AML-193 (cell line): ENCODE results near the gene AQP2.
A peak's percentile ranks its signal among the peaks of the same experiment; 100 is the strongest.
"Not testable (repeated sequence)": the region's sequence is repeated elsewhere in the genome, so short reads cannot be mapped to it uniquely, and the experiment has no call there.

Experiments
- DNase-seq, 2 experiments: peaks; one replicate each; lab custom pipeline; 2025; lab: John Stamatoyannopoulos, UW

The AQP2 gene

DNA sequence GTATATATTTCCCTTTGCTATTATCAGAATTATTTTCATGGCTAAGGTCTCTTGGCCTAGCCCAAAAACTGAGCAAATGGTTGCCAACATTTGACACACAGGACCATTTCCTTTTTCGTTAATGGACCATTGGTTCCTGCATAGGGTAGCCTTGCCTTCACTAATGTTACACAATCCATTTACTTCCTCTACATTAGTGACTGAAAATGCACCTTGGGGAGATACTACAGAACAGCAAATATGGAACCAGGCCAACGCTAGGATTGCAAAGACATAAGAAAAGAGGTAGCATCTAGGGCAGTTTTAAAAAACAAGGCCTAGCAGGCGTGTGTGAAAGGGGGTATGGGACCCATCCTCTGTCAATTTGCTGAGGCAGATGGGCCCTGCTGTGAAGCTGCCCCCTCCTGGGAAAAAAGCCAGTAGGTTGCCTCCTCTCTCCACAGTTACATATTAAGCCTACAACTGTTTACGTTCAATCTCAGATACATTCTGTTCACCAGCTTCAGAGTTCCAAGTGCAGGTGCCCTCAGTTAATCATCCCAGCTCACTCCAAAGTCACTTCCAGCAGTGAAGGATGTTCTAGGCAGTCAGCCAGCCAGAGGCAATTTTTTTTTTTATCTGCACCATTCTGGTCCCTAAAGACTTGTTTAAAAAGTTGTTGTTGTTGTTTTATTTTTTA lies 37.2 kb downstream of the AQP2 start:
- DNase-seq: peak; percentile 70 to 76

DNA sequence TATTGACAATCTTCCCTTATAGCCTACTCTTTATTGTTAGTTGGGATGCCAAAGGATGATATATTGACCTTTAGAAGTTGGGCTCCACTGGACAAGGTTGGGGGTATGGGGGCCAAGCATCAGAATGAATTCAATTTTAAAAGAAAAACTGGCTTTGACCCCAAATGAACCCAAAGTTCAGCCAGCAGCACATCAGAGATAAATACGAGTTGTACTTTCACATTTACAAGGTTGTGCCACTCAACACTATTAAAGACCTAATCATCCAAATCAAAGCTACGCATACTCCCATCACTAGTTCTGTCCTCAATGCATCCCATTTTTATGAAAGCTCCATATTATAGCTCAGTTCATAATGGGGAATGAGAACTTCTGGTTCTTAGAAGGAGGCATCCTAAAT lies 38.9 kb downstream of the AQP2 start:
- not testable (repeated sequence) for DNase-seq

DNA sequence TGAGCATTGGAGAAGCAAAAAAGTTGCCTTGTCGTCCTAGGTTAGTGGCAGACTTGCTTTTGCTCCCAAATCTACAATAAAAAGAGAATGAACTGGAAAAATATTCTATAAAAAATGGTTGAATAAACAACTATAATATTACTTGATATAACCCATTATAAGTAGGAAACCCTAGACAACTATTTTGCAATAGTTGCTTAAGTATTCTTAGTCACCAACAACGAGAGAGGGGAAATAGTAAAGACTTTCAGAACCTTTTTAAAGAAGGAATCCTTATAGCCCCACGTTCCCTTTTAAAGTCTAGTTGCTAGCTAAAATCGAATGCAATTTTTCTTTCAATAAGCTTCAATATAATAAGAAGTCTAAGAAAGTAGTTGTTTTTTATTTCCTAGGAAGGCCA lies 39.7 kb downstream of the AQP2 start:
- DNase-seq: peak; percentile 31 to 38

DNA sequence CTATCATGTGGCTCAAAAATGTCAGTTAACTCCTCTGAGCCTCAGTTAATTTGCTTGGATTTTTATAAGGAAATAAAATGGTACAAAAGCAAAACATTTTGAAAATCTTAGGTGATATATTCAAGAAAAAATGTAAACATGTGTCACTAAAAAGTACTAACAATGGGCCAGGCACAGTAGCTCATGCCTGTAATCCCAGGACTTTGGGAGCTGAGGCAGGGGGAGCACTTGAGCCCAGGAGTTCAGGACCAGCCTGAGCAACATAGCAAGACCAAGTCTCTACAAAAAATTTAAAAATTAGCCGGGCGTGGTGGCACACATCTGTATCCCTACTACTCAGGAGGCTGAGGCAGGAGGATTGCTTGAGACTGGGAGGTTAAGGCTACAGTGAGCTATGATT lies 47.9 kb downstream of the AQP2 start:
- DNase-seq: no peak

DNA sequence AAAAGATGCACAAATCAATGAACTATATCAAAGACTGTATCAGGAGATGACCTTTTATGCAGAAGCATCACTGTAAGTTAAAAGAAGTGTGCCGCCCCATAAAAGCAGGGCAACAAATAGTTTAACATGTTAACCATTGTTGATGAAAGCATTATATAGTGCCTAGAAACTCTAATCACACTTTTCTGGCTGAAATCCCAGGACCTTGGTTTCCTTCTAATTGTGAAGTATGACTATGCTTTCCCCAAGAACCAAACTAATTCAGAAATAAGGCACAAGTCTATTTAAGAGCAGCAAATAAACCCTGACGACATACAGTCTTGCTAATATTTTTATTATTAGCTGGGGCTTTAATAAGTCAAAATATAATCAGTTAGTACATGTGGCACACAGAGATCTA lies 53.1 kb downstream of the AQP2 start:
- no peak for DNase-seq

DNA sequence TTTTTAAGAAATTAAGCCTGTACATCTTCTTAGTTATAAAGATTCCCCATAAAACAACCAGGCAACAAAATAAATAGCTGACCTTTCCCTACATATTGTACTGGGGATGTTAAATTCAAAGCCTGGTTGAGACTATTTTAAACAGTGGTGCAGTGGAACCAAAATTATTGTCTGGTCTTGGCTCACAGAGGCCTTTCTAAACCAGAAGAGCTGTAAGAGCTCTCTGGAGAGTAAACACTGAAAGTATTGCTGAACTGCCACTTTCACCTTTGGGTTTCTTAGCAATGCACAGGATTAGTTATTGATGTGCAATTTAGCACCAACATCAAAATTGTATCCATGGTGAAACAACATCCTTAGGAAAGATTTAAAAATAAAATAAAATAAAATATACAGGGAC lies 54.2 kb downstream of the AQP2 start:
- DNase-seq: no peak

DNA sequence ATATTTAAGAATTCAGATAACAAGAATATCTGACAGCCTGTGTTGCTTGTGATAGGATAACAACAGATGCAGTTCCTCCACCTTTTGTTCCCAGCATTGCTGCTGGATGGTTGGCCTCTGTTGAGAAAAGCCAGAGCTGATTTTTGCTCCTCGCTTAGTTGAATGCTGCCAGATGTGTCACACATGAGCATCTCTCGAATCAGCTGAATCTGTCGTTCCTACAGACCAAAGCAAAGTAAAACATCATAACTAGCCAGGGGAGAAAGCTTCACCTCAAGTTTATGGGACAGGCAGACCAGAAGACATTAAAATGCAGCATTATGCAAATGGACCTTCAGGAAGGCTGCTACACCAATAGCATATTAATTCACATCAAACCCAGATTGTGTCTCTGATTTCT lies 54.6 kb downstream of the AQP2 start:
- no peak for DNase-seq

DNA sequence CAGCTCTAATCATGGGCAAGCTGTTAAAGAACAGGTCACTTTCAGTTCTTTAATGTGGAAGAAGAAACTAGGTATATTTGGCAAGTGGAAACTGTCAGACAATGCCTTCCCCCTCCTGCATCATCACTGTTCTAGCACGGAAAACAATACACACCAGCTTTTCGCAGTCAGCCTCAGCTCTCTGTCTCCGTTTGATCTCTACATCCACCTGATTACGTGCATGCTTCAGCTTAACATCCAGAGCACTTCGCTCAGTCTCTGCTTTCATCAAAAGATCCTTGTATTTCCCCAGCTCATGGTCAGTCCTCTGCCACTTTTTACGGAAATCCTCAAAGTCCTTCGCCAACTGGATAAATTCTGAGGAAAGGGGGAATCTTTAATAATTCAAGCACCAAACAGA lies 55.7 kb downstream of the AQP2 start:
- no peak for DNase-seq

DNA sequence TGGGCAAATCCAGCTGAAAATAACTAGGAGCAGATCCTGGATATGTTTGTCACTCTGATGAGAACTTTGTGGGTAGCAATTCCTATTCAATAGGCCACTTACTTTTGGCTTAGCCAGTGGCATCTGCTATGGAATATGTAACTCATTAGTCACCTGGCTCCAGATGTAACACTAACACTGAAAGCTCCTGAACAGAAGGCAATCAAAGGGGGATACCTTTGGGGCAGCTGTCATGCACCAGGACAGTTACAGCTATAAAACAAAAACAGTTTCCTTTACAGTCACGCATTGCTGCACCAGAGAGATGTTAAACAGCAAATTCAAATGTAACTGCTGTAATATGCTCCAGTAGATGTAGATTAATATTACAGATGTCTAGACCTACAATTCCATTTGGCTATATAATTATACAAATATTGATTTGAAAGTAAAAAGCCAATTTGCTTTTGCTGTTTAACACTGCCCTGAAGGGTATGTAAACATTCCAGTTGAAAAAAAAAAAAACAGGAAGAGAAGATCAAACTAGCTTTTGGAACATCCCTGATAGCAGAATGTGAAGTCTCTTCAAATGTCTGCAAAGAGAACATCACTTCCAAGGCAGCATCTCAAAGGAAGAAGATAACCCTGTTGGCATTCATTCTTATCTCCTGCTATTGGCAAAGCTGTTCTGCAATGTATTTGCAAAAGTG lies 56.4 kb downstream of the AQP2 start:
- no peak for DNase-seq
